GM12891 (cell line): Measurements from ENCODE around the gene SLC6A20.

Source experiments
- PAX5 ChIP-seq: IDR thresholded peaks from 2 replicates; pipeline ENCODE4 v1.6.1; 2011; ENCODE audit warnings: low read length, moderate library complexity, mild to moderate bottlenecking; ENCODE audit not compliant: insufficient read depth, severe bottlenecking
- POLR2A ChIP-seq: IDR thresholded peaks from 2 replicates; pipeline ENCODE4 v1.6.1; 2011; ENCODE audit warnings: low read depth, low read length, control low read depth
- POLR2AphosphoS5 ChIP-seq: IDR thresholded peaks from 2 replicates; pipeline ENCODE4 v1.6.1; 2011; ENCODE audit warnings: low read depth, low read length, control low read depth
- POU2F2 ChIP-seq: IDR thresholded peaks from 2 replicates; pipeline ENCODE4 v1.6.1; 2011; ENCODE audit warnings: low read depth, mild to moderate bottlenecking, control low read depth, low read length, moderate library complexity

DNA sequence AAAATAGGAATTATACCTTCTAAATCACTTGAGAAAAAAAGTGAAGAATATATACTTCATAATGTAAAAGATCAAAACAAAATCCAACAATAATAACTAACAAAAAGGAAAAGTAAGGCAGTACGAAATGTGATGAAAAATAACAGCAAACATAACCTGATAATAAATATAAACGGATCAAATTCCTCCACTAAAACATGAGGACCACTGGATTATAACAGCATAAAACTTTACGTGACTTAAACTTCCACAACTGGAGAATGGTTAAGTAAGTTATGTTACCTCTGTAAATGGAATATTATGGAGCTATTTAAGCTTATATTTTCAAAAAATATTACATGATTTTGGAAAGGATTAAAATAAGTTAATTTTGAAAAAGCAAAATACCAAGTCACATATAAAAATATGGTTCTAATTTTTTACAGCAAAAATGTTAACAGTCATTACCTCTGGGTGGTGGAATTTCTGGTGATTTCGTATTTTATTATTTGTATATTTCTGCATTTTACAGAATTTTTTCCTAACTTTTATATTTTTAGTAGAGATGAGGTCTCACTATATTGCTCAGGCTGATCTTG lies 7.0 kb downstream of the SLC6A20 start:
- TF ChIP-seq POLR2A (no peak), POU2F2 (no peak), POLR2AphosphoS5 (no peak), PAX5 (no peak)
